Parathyroid adenoma (tissue), 2 donors: ENCODE data around the gene GDI2.

Source experiments
- H2AFZ ChIP-seq: fragments of 300-600 bp; sonication (generic); one replicate; pipeline ENCODE4 v1.7.0; 2017; ENCODE audit warnings: antibody characterized with exemption, mild to moderate bottlenecking
- H3K27ac ChIP-seq: fragments of 300-600 bp; sonication (generic); one replicate; pipeline ENCODE4 v1.7.0; 2017
- H3K27me3 ChIP-seq: fragments of 300-600 bp; sonication (generic); one replicate; pipeline ENCODE4 v1.7.0; 2017; ENCODE audit warnings: low read length; ENCODE audit not compliant: control insufficient read depth, insufficient read depth
- H3K36me3 ChIP-seq: fragments of 300-600 bp; sonication (generic); one replicate; pipeline ENCODE4 v1.7.0; 2017; ENCODE audit warnings: low read length; ENCODE audit not compliant: control insufficient read depth, insufficient read depth
- H3K4me1 ChIP-seq: fragments of 300-600 bp; sonication (generic); one replicate; pipeline ENCODE4 v1.7.0; 2017; ENCODE audit warnings: control low read depth
- H3K4me2 ChIP-seq: fragments of 300-600 bp; sonication (generic); one replicate; pipeline ENCODE4 v1.7.0; 2017; ENCODE audit warnings: low read length
- H3K4me3 ChIP-seq: fragments of 300-600 bp; sonication (generic); one replicate; pipeline ENCODE4 v1.7.0; 2017; ENCODE audit warnings: low read depth, low read length
- H3K79me2 ChIP-seq: fragments of 300-600 bp; sonication (generic); one replicate; pipeline ENCODE4 v1.7.0; 2017; ENCODE audit warnings: control low read depth
- H3K9ac ChIP-seq: fragments of 300-600 bp; sonication (generic); one replicate; pipeline ENCODE4 v1.7.0; 2017; ENCODE audit warnings: mild to moderate bottlenecking
- H3K9me3 ChIP-seq: fragments of 300-600 bp; sonication (generic); one replicate; pipeline ENCODE4 v1.7.0; 2017; ENCODE audit warnings: low read length; ENCODE audit not compliant: control insufficient read depth
- TF ChIP-seq, protein P1 (sequence below): fragments of 300-600 bp; sonication (generic); IDR thresholded peaks from one replicate; pipeline ENCODE4 v1.7.0; 2017; ENCODE audit warnings: antibody characterized with exemption, mild to moderate bottlenecking
- donor health status: primary hyperparathyroidism.

The GDI2 gene

GRCh38 chr10:5805711-5806110 lies 7.5 kb downstream of the GDI2 start:
- H3K4me1 ChIP-seq = peaks cover 4% of the 10 kb centered on the region
- H3K79me2 ChIP-seq = peaks cover 39% of the 10 kb centered on the region
- H2AFZ ChIP-seq = no peak overlapping the region
- no peaks in the 10 kb centered on the region for H3K36me3 ChIP-seq
- H3K27ac ChIP-seq = no peak overlapping the region
- TF ChIP-seq, protein P1, sequence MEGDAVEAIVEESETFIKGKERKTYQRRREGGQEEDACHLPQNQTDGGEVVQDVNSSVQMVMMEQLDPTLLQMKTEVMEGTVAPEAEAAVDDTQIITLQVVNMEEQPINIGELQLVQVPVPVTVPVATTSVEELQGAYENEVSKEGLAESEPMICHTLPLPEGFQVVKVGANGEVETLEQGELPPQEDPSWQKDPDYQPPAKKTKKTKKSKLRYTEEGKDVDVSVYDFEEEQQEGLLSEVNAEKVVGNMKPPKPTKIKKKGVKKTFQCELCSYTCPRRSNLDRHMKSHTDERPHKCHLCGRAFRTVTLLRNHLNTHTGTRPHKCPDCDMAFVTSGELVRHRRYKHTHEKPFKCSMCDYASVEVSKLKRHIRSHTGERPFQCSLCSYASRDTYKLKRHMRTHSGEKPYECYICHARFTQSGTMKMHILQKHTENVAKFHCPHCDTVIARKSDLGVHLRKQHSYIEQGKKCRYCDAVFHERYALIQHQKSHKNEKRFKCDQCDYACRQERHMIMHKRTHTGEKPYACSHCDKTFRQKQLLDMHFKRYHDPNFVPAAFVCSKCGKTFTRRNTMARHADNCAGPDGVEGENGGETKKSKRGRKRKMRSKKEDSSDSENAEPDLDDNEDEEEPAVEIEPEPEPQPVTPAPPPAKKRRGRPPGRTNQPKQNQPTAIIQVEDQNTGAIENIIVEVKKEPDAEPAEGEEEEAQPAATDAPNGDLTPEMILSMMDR = no peak
- H3K4me2 ChIP-seq = no peak overlapping the region
- no peaks in the 10 kb centered on the region for H3K9me3 ChIP-seq
- H3K9ac ChIP-seq = no peak overlapping the region
- H3K27me3 ChIP-seq = no peaks in the 10 kb centered on the region
- H3K4me3 ChIP-seq = no peak overlapping the region

- no peak overlapping the region for H3K4me2 ChIP-seq
- H3K9me3 ChIP-seq = no peaks in the 10 kb centered on the region
- peaks cover 35% of the 10 kb centered on the region for H3K79me2 ChIP-seq
- no peaks in the 10 kb centered on the region for H3K27me3 ChIP-seq
- H3K27ac ChIP-seq = no peak overlapping the region
- no peak overlapping the region for H3K4me3 ChIP-seq
- H3K9ac ChIP-seq = no peak overlapping the region
- no peaks in the 10 kb centered on the region for H3K36me3 ChIP-seq
- TF ChIP-seq, protein P1 = no peak
- peaks cover 4% of the 10 kb centered on the region for H3K4me1 ChIP-seq
- no peak overlapping the region for H2AFZ ChIP-seq
These were observed 8.0 kb downstream of the GDI2 start for GRCh38 chr10:5805260-5805659.

GRCh38 chr10:5804386-5804785 lies 8.8 kb downstream of the GDI2 start:
- Histone ChIP-seq H3K27ac (no peak overlapping the region), H3K9me3 (no peaks in the 10 kb centered on the region), H3K9ac (no peak overlapping the region), H2AFZ (no peak overlapping the region), H3K4me1 (no peaks in the 10 kb centered on the region), H3K4me3 (no peak overlapping the region), H3K79me2 (peaks cover 30% of the 10 kb centered on the region), H3K36me3 (no peaks in the 10 kb centered on the region), H3K4me2 (no peak overlapping the region), H3K27me3 (no peaks in the 10 kb centered on the region)
- TF ChIP-seq, protein P1 = no peak

DNA sequence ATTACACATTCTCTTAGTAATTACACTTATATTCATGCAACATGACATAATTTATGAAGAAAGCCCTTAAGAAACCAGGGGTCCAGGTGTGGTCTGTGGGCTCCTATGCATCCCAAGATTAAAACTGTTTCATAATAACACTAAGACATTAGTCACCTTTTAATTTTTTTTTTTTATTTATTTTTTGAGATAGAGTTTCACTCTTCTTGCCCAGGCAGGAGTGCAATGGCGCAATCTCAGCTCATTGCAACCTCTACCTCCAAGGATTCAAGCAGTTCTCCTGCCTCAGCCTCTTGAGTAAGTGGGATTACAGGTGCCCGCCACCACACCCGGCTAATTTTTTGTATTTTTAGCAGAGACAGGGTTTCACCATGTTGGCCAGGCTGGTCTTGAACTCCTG lies 12.5 kb downstream of the GDI2 start:
- Histone ChIP-seq H3K79me2 (peaks cover 22% of the 10 kb centered on the region), H3K4me2 (no peak overlapping the region), H3K9me3 (no peaks in the 10 kb centered on the region), H3K27ac (no peak overlapping the region), H3K4me3 (no peak overlapping the region), H3K4me1 (no peaks in the 10 kb centered on the region), H3K9ac (no peak overlapping the region), H2AFZ (no peak overlapping the region), H3K27me3 (no peaks in the 10 kb centered on the region), H3K36me3 (no peaks in the 10 kb centered on the region)
- TF ChIP-seq, protein P1 = no peak

GRCh38 chr10:5794236-5794635 lies 19.0 kb downstream of the GDI2 start:
- no peaks in the 10 kb centered on the region for H3K36me3 ChIP-seq
- H3K4me3 ChIP-seq = no peak overlapping the region
- H3K9me3 ChIP-seq = no peaks in the 10 kb centered on the region
- H3K9ac ChIP-seq = no peak overlapping the region
- peaks cover 6% of the 10 kb centered on the region for H3K79me2 ChIP-seq
- TF ChIP-seq, protein P1 = no peak
- H3K27me3 ChIP-seq = no peaks in the 10 kb centered on the region
- H3K4me2 ChIP-seq = no peak overlapping the region
- no peaks in the 10 kb centered on the region for H3K4me1 ChIP-seq
- H2AFZ ChIP-seq = no peak overlapping the region
- no peak overlapping the region for H3K27ac ChIP-seq
